HG03159 (cell line): ENCODE measurements around the gene WNT9B.

ENCODE experiments used
- ATAC-seq: cut with Tn5 transposase; IDR thresholded peaks from one replicate; pipeline ENCODE4 v1.9.1; 2021; ENCODE audit warnings: mild to moderate bottlenecking, moderate library complexity; ENCODE audit not compliant: unreplicated experiment

WNT9B gene

GRCh38 chr17:46879101-46879500 is 27.7 kb downstream of the WNT9B start:
- no peak for ATAC-seq

- no peak for ATAC-seq
Observed at GRCh38 chr17:46881015-46881414, 29.6 kb downstream of the WNT9B start.

DNA sequence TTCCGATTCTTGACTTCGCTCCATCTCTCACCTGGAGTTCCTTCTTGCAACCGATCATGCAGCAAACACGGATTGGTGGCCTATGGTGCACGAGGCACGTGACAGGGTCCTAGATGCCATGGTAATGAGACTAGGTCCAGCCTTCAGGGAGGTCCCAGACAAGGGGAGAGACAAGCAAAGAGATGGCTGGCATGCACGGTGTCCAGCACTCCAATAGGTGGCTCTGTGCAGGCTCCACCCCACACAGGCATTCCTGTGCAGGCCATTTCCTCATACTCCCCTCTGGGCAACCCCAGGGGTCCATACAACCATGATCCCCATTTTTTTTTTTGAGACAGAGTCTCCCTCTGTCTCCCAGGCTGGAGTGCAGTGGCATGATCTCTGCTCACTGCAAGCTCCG is 31.3 kb downstream of the WNT9B start:
- ATAC-seq: no peak

- no peak for ATAC-seq
Observed at GRCh38 chr17:46883871-46884520, 32.6 kb downstream of the WNT9B start.

DNA sequence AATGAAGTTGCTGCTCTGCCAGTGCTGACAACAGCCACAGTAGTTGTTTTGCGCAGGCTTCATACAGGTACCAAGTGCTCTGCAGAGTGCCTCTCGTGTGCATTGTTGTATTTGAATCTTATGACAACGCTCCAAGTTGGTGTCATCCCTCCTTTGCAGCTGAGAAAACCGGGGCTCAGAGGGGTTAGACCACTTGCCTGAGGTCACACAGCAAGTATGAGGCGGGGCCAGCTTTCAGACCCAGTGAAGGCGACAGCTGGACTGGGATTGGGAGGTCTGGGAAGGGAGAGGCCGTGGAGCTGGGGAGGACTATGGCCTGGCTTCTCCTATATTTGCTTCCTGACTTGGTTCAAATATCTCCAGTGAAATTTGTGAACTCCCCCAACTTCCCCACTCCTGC is 33.2 kb downstream of the WNT9B start:
- no peak for ATAC-seq

DNA sequence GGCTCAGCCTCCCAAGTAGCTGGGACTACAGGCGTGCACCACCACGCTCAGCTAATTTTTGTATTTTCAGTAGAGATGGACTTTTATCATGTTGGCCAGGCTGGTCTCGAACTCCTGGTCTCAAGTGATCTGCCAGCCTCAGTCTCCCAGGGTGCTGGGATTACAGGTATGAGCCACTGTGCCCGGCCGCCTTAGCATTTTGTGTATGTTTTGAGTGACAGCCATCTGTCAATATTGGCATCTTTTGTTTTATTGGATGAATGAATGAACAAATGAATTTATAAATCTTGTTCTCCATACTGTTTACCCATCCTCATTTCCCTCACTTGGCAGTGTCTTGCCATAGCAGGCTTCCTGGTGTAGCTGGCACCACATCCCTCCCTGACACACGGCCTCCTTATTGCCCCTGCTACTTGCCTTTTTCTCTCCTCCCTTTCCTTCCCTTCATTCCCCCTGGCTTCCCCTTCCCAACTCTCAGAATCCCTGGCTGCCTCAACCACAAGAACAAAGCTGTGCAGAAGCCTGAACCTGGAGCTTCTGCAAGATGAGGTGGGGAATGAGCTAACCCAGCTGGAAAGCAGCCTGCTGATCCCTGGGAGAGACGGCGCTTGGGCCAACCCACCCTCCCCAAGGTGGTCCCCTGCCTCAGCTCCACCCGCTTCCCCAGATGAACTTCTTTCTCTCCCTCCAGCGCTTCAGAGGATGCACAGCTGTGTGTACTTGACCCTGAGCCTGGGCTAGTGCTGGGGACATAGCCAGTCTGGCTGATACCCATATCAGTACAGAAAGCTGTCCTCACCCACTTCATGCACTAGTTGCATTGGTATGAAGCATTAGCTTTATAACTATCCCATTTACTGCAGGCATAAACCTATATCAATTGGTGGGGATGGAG is 34.3 kb downstream of the WNT9B start:
- ATAC-seq: no peak

DNA sequence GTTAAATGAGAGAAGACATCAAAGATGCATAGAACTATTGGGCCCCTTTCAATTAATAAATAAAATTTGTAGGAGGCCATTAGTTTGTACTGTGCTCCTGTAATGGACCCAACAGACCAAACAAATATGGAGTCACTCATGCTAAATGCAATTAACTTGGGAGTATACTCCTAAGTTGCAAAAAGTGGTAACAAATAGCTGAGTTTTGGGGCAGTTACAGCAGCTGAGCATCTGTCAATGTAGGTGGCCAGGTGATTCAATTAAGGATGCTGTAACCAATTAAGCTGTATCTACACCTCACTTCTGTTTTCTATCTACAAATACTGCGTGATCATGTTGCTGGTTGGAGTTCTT is 34.9 kb downstream of the WNT9B start:
- no peak for ATAC-seq

DNA sequence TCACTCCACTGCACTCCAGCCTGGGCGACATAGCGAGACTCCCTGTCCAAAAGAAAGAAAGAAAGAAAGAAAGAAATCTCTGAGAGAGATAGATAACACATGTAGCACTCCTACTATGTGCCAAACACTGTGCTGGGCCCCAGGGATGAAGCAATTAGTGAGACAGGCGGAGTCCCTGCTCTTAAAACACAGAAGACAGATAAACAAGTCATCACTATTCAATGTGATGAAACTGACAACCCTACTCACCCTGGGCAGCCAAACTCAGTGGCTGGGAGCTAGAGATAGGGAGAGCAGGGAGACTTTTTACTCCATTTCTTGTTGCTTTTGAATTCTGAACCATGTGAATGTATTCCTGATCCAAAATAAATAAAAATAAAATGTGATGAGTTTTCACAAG is 36.3 kb downstream of the WNT9B start:
- no peak for ATAC-seq

DNA sequence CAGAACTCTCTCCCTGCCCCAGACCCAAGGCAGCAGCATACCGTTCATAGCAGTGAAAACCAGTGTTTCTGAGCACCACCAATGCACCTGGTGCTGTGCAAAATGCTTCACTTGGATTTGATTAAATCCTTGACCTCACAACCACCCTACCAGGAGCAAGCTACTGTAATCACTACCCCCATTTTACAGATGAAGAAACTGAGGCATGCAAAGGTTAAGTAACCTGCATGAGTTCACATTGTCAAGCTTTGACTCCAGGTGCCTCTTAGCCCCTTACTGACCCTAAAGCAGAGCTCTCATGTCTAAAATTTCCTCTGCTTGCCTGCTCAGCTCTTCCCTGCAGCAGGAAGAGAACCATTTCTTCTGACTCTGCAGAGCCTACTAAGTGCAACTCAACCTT is 37.3 kb downstream of the WNT9B start:
- ATAC-seq: no peak

- no peak for ATAC-seq
Observed at GRCh38 chr17:46889519-46889918, 38.1 kb downstream of the WNT9B start.

DNA sequence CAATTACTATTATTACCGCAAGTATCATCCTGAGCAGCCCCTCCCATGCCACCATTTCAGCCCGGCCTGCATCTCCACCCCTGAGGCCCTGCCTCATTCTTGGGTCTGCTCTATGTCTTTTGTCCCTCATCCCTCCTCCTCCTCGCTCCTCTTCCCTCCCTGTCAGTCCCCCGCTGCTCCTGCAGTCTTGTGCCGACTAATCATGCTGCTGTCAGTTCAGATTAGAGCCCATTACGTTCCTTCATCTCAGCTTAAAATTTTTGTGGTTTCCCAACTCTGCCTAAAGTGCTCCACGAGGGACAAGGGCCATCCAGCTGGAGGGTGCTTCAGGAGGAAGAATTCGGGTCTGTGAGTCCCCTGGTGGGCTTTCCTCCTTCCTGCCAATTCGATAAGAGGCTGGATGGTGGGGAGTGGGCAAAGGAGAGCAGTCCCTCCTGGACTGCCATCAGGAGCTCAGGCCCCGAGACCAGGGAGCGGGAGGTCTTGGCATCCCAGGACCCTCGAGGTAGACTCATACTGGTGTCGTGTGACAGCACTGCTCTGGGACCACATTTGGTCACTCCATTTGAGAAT is 38.7 kb downstream of the WNT9B start:
- no peak for ATAC-seq

GRCh38 chr17:46890638-46891037 is 39.3 kb downstream of the WNT9B start:
- ATAC-seq: no peak

DNA sequence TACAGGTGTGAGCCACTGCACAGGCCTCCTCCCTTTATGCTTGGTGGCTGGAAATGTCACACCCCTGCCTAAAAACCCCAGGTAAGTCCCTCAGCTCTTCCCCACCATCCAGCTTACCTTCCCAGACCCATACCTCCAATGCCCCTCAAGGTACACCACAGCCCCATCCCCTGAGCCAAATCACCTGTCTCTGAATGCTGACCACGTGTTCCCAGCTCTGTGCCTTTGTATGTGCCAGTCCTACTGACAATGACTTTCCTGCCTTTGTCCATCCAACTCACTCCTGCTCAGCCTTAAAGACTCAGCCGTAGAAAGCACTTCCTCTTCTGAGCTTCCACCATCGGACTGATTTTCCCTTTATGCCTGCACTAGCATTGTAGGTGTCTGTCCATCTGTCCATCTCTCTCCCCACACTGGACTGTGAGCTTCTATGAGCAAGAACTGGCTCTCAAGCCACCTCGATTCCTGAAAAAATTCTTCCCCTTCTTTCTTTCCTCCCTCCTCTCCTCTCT is 40.9 kb downstream of the WNT9B start:
- ATAC-seq: no peak

DNA sequence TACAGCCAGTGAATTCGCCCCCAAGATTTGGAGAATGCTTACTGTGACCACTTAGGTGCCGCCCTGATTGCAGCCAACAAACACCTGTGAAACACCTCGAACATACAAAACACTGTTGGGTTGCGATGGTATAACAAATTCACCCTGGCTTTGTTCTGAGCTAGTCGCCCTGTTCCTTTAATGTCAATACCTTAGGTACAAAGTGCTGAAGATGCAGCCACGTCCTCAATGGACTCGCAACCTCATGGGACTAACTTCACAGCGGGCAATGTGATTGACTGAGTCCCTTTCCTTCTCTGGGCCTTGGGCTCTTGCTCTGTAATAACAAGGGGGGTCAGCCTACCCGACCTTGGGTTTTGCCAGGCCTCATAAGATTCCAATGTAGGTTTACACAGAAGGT is 42.6 kb downstream of the WNT9B start:
- no peak for ATAC-seq

GRCh38 chr17:46894476-46895151 is 43.2 kb downstream of the WNT9B start:
- no peak for ATAC-seq

DNA sequence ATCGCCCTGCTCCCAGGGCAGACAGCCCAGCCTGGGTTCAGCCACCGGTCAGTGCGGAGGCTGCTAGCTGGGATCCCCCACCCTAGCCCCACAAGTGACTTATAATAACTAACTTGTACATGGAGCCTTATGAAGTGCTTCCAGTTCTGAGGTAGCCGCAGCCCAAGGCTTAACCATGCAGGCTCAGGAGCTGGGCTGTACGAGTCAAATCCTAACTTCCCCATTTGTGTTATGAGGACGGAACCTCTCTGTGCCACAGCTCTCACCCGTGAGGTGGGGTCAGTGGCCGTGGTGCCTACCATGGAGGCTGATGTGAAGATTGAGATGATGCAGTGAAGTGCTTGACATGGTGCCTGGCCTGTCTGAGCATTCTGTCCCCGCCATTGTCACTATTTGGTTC is 43.8 kb downstream of the WNT9B start:
- no peak for ATAC-seq

DNA sequence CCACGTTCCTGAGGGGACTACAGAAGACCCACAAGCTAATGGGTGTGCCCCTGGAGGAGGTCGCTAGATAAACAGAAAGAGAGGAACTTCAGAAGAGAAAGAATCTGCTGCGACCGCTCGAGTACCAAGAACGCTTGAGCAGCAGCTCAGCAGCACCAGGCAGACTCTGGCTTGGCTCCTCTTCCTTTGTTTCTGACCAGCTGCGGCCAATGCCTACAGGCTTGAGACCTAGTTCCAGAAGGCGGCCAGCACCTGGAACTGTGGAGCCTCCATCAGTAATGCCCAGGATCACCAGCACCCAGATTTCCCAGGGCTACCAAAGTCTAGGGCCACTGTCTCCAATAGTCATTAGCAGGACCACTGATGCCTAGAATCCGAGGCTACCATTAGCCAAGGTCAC is 45.6 kb downstream of the WNT9B start:
- ATAC-seq: no peak

- ATAC-seq: no peak
Observed at GRCh38 chr17:46898364-46898763, 47.0 kb downstream of the WNT9B start.

DNA sequence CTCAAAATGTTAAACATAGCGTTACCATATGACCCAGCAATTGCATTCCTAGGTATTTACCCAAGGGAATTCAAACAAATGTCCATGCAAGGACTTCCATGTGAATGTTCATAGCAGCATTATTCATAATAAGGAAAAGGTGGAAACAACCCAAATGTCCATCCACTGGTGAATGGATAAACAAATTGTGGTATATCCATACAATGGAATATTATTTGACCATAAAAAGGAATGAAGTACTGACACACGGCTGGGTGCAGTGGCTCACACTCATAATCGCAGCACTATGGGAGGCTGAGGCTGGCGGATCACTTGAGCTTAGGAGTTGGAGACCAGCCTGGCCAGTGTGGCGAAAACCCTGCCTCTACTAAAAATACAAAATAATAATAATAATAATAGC is 47.5 kb downstream of the WNT9B start:
- ATAC-seq: no peak

- ATAC-seq: no peak
Observed at GRCh38 chr17:46901291-46901690, 49.9 kb downstream of the WNT9B start.
